ENCODE measurements around the gene GCNA. TPM values are rescaled to one million over a fixed set of nuclear protein-coding genes. Genes with fewer than 3 reads are reported as not detected.

GCNA gene
- total and polyA plus RNA-seq, 2 experiments from 2014 or later, result 1.2 to 1.5 TPM

DNA sequence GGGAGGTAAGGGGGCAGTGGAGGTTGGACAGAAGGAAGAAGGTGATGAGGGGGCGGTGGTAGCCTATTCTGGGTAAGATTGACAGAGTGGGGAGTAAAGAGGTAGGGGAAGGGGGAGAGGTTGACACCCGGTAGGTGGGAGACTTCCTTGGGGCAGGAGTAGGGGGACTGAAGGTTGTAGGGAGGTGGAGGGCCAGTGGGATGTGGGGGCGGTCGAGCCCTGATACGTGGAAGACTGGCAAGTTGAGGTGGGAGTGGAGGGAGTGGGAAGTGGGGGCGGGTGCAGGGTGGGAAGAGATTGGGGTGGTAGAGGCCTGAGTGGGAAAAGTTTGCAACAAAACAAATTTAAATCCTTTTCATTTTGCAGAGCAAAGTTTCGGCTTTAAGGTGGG is 1.7 kb downstream of the GCNA start:
- Mint-ChIP-seq H3K27me3 (ENCODE audit: insufficient read depth, low read depth, poor library complexity) (peaks cover 7% of the 10 kb centered on the region), H3K9me3 (no peaks in the 10 kb centered on the region)
- no peaks in the 10 kb centered on the region for H3K9me2 ChIP-seq (ENCODE audit: insufficient read depth)

More for the DNA sequence above, 1.7 kb downstream of the GCNA start:
- Mint-ChIP-seq H3K4me1 (peaks cover 5% of the 10 kb centered on the region; the same call in 2 of the 3 replicates), H3K27ac (no peak overlapping the region), H3K36me3 (ENCODE audit: low read depth) (peaks cover 35% of the 10 kb centered on the region), H3K4me3 (no peak overlapping the region)
- 0 out of 2 replicates have a peak, but pooled peaks cover 3% of the 10 kb centered on the region for H3K36me3 ChIP-seq (ENCODE audit: insufficient read depth)
- no peak overlapping the region for H3K27ac ChIP-seq (ENCODE audit: low read depth)
- no peak overlapping the region for H3K4me3 ChIP-seq
- no peaks in the 10 kb centered on the region for H3K79me2 ChIP-seq (replicated peaks; ENCODE audit: insufficient read depth)
- H4K20me1 ChIP-seq (replicated peaks; ENCODE audit: insufficient read depth), result no peaks in the 10 kb centered on the region
- DNase-seq (ENCODE audit: low spot score) (no peak), ATAC-seq (no peak)
- H2AFZ ChIP-seq, result no peak overlapping the region
- H3K4me2 ChIP-seq, result no peak overlapping the region
- no peaks in the 10 kb centered on the region for H3K4me1 ChIP-seq (ENCODE audit: insufficient read depth)
- H3F3A ChIP-seq (replicated peaks; ENCODE audit: low read depth), result no peaks in the 10 kb centered on the region
- TF ChIP-seq CREB1 (CRISPR knock-in tag; IDR thresholded peaks at IDR 0.05; ENCODE audit: low read depth) (no peak), REST (IDR thresholded peaks at IDR 0.05; ENCODE audit: unreplicated experiment) (no peak), JUNB (IDR thresholded peaks at IDR 0.05; ENCODE audit: unreplicated experiment) (no peak), EZH2 (IDR thresholded peaks at IDR 0.05; ENCODE audit: low read depth, unreplicated experiment) (no peak), EZH2phosphoT487 (IDR thresholded peaks at IDR 0.05; ENCODE audit: unreplicated experiment) (no peak), ZNF462 (CRISPR knock-in tag; IDR thresholded peaks at IDR 0.05) (no peak), POLR2AphosphoS5 (IDR thresholded peaks at IDR 0.05; ENCODE audit: low read depth) (no peak), STAT1 (IDR thresholded peaks at IDR 0.05; ENCODE audit: unreplicated experiment) (no peak), ZNF114 (CRISPR knock-in tag; IDR thresholded peaks at IDR 0.05) (no peak), NANOG (IDR thresholded peaks at IDR 0.05; ENCODE audit: borderline replicate concordance) (no peak)
- TF ChIP-seq, protein P1, sequence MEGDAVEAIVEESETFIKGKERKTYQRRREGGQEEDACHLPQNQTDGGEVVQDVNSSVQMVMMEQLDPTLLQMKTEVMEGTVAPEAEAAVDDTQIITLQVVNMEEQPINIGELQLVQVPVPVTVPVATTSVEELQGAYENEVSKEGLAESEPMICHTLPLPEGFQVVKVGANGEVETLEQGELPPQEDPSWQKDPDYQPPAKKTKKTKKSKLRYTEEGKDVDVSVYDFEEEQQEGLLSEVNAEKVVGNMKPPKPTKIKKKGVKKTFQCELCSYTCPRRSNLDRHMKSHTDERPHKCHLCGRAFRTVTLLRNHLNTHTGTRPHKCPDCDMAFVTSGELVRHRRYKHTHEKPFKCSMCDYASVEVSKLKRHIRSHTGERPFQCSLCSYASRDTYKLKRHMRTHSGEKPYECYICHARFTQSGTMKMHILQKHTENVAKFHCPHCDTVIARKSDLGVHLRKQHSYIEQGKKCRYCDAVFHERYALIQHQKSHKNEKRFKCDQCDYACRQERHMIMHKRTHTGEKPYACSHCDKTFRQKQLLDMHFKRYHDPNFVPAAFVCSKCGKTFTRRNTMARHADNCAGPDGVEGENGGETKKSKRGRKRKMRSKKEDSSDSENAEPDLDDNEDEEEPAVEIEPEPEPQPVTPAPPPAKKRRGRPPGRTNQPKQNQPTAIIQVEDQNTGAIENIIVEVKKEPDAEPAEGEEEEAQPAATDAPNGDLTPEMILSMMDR (conservative IDR thresholded peaks at IDR 0.05; ENCODE audit: low read depth in 2 of 2), result no peak
- H3K27me3 ChIP-seq (ENCODE audit: insufficient read depth), result no peaks in the 10 kb centered on the region

Measured in GM23338 (cell line).